SIG-M5 treated with dmso at 0.1 percent for 504 hours (cell line): Measurements from ENCODE around the gene NHERF1.
A peak's percentile ranks its signal among the peaks of the same experiment; 100 is the strongest.

Source experiments
- DNase-seq: peaks from one replicate; lab custom pipeline; 2025; ENCODE audit not compliant: unreplicated experiment; lab: John Stamatoyannopoulos, UW

Gene NHERF1

DNA sequence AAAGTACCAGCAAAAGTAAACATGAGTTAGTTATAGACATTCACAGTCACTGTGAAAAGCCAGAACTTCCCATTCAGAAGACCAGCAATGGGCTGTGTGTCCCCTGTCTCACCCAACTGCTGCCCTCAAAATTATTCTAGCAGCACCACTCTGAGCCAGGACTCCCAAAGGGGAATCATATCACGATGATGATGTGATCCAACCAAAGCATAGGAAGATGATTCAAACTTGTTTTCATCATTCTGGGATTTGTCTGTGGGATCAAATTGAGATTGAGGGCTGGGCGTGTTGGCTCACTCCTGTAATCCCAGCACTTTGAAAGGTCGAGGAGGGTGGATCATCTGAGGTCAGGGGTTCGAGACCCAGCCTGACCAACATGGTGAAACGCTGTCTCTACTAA is 34.1 kb downstream of the NHERF1 start:
- DNase-seq = no peak

DNA sequence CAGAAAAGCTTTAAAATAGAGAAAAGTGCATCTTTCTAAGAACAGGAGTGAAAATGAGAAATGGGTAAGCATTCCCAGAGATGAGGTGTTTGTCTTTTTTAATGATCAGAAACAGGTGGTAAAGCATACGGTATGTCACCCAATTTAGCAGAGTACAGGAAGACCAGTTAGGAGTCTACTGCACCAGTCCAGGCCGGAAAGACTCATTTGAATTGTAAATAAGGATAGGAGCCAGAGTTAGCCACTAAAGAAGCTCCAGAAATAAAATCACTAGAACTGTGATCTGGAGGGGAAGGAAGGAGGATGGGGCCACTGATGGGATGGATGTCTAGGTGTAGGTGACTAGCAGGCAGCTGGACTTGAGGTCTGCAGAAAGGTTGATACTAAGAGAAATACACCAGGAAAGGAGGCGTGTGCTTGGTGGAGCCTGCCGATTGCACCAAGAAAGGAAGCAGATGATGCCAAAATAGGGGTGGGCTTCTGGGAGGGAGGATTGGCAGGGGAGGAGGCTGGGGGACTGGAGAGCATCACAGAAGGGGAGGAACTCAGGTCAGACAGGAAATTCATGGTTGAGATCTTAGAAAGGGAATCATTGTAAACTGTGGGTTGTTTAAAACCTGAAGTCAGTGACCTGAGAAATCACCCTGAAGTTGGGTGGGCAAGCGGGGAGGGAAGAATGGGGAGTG is 35.8 kb downstream of the NHERF1 start:
- DNase-seq = no peak

DNA sequence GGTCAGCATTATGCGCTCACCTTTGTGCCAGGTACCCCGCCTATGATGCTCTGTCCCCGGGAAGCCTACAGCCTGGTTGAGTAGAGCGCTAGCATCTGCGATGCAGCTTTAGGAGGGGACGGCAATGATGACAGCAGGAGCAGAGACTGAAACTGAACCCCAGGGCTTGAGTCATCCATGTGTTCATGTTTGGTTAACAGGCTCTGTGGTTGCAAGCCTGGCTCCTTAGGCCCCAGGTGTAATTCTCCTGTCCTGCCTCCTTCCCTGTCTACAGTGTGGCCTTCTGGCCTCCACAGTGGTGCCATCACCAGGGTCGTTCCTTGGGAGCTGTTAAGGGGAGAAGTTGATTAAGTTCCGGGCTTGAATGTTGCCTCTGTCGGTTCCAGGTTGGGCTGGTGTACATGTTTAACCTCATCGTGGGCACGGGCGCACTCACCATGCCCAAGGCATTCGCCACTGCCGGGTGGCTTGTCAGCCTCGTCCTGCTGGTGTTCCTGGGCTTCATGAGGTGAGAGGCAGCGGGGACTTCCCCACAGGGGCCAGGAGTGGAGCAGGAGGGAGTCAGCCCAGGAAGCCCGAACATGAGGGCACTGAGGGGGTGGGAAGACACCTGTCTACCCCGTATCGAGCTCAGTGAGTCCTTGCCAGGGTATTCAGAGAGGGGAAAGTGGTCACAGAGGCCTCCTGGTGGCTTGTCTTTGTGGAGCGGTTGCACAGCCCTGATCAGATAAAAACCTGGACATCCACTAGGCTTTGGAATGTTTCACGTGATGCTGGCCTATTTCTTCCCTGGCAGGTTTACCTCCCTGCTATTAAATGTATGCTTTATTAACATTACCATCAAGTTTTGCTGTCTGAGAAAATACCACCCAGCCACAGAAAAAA is 36.9 kb downstream of the NHERF1 start:
- DNase-seq = peak; percentile 16

DNA sequence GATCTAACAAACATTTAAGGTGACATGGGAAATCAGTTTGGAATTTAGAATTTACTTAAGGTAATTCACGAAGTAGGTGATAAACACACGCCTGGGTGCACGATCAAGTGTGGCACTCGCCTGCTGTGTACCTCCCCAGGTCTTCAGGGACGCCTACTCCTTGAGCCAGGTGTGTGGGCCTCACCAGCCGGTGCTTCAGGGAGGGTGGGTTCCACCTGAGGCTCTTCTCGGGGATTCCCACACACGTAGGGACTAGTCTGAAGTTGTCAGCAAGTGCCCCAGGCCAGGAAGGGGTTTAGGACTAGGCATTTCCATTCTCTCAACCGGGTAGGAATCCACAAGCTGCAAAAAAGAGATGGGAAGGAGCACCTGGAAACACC is 37.5 kb downstream of the NHERF1 start:
- DNase-seq = no peak

DNA sequence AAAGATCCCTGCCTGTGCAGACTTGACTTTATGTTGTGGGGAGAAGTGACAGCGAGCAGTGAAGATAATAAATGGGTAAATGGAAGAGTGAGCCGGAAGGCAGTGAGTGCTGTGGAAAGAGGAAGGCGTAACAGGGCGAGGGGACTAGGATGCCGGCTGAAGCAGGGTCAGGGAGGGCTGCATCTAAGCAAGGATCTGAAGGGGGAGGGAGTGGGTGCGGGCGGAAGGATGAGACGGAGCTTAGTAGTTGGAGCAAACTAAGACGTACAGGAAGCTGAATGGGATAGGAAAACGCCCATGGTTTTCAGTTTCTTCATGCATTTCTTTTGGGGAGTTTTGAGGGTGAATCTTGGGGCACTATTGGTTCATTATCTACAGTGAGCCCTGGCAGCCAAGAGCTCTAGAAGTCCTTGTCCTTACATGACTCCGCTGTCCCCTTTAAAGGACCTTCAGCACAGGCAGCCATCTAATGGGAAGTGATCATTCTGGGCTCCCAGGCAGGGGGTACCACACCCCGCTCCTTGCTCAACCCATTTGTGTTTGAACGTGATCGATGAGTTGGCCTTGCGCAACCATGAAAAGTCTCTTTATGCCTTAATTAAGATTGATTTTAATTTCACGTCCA is 38.1 kb downstream of the NHERF1 start:
- peak; percentile 80 for DNase-seq

DNA sequence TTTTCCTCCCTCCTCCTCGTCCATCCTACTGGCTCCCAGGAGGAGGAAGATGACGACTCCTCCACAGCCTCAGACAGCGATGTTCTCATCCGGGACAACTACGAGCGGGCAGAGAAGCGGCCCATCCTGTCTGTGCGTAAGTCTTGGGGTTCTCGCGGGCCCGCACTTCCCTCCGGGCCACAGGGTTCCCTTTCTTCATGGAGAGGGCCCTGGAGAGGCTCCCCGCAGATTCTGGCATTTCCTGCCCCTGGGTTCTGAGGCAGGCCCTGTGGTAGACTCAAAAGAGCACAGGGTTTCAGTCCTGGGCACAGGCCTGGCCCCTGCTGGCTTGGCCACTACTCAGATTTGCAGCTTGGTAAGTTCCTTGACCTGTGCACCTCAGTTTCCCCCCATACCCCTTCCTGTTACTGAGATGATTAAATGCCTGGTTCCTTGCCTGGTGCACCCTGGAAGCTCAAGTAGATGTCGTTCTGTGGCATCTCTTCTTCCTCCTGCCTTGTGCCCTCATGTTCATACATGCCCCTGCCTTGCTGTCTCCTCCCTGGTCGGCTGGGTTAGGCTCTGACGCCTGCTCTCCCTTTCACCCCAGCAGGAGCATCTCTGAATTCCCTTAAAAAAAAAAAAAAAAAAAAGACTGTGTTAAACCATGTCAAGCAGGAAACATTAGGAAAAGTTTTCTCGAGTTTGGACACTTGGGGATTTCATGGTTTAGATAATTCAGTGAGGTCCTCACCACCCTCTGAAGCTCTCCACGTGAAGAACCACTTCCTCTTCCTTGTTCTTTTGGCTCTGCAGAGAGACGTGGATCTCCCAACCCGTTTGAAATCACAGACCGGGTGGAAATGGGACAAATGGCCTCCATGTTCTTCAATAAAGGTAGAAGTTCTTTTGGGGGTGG is 42.0 kb downstream of the NHERF1 start:
- peak; percentile 47 for DNase-seq

DNA sequence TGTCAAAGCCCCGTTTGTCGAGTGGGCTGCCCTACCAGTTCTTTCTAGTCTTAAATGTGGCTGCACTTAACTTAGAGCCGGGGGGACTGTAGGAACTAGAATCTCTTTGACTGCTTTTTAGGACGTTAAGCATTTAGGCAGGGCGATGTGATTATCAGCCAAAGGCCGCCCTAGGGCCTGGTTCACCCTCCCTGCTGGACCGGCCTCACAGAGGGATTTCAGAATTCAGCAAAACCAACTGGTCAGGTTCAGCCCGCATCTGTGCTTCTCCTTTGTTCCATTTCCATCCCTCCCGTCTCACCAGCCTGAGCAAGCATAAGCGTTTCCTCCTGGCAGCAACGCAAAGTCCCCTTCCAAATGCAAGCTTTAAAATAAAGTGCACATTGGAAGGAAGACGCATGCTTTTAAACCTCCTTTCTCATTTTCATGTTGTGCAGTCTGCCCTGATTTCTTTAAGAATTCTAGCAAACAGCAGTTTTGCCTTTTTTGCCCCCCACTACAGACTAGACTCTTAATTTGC is 44.2 kb downstream of the NHERF1 start:
- no peak for DNase-seq

DNA sequence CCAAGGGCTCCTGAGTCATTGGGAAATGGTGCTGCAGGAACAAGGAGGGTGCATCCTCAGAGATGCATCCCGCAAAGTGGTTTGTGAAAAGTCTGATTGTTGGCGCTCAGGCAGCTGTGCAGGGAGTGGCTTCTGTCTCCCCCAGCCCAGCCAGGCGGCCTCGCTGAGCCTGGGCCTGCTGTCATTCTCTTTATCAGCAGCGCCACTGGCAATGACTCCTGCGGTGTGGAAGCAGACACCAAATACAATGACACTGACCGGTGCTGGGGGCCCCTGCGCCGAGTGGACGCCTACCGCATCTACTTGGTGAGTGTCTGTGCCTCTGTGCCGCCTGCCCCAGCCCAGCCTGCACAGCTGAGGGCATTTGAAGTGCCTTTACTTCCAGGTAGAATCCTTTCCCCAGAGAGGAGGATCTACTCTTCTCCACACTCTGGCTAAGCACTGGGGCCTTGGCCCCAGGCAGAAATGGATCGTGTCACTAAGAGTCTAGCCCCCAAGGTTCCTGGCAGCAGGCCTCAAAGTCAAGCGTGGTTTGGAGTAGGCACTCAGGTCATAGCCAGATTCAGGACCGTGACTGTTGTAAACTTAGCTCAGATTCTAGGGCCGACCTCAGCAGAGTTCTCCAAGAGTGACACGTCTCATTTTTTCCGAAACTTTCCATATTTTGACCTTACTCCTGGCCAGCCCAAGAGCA is 47.0 kb downstream of the NHERF1 start:
- DNase-seq = no peak

DNA sequence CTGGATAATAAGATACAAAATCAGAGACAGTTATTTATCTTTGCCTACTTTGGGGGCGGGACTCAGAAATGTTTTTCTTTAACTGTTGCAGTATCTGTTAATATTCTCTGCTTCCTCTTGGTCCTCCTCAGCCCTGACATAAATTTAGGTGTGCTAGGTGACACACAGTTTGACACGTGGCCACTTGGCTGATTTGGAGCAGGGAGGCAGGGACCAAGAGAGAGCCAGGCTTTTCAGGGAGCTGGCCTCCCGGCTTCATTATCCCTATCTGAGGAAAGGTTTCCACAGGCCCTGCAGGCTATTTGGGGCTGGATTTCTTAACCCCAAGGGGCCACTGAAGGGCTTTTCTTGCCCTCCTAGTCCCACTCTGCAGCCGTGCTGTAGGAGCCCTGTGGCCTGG is 47.8 kb downstream of the NHERF1 start:
- no peak for DNase-seq

DNA sequence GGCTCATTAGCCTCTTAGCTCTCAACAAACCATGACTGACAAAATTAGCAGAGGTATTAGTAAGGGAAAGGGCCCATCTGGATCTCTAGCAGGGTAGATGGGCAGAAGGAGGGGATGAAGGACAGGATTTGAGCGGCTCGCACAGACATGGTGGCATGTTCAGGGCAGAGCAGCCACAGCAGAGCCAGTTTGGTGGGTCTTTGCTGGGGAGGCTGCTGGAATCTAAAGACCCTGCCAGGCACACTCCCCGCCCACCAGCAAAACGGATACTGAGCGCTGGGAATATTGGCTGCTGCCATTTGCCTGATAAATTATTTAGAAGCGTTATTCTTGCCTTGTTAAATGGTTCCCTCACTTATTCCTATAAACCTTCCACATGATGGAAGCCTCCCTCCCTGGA is 48.4 kb downstream of the NHERF1 start:
- no peak for DNase-seq

DNA sequence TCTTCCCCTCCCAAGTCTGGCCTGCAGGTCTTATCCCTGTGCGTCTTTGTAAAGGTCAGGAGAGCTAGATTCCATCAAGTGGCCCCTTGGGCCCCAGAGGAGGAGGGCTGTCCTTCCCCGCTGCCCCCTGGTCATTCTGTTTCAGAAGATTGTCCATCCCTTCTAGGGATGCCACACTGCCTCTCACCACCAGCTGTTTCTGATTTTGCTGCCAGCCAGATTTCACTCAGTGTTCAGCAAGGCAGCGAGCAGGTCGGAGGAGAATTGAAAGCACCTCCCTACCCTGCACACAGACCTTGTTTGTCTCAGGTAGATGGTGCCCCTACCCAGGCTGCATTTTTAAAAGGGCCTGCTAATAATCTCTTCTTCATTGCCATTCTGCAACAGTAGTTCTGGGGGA is 49.4 kb downstream of the NHERF1 start:
- DNase-seq = no peak

DNA sequence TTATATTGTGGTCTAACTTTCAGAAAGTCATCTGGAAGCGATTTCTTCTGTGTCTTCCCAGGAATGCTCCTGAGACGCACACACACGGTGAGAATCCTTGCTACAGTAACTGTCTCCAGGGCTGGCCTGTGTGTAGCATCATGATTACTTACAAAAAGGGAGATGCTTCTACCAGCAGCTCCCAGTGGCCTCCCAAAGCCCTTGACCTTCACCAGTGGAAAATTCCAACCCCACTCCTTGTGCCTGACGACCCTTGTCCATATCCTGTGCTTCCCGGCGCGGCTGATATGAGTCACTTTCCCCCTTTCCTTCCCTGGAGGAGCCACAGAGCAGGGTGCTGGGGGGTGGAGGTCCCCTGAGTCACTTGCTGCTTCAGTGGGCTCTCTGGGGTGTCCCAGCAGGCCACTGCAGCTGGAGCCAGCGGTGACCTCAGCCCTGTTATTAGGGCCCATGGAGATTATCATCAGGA is 49.8 kb downstream of the NHERF1 start:
- DNase-seq = no peak

DNA sequence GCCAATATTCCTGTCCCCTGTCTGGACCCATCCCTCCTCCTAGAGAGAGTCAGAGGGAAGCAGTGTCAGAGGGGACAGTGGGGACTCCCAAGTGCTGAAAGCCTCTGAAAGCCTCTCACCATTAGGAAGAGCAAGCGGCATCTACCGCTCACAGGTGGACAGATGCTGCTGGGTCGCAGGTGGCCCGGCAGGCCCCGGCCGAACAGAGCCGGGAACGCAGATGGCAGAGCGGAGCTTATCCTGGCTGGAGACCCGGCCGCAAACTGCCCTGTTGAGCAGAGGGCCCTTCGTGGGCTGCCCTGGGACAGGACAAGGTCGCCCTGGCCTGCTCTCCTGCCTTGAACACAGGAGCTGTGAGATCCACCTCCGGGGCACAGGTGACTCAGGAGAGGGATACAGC is 50.7 kb downstream of the NHERF1 start:
- DNase-seq = no peak

DNA sequence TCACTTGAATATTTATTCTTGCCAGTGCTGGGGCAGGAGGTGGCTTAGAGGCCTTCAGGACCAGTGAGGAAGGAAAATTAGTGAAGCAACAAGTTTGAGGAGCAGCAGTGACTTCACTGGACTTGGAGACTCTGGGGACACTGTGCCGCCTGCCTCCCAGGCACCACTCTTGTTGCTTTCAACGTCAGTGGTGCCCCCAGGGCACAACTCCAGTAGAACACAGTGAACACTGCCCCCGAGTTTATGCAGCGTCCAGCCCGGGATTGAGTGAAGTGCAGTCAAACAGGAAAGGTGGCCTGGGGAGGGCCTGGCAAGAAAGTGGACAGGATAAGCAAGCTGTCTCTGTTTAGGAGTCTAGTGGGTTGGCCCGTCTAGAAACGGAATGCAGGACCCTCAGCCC is 52.1 kb downstream of the NHERF1 start:
- no peak for DNase-seq

DNA sequence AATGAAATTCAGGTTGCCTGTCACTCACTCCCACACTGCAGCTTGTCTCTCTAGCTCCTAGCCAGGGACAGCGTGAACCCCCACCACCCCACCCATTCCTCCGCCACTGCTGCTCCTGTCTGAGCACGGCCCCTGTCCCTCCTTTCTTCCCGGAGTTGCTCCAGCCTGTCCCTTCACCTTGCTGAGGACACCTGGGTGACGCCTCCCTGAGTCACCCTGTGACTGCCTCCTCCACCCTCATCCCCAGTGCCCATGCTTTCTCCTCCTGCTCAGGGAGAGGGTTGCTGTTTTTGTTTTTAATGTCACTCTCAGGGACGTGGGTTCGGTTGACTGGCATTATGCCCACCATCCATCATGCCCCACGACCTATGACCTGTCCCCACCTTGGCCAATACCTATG is 53.5 kb downstream of the NHERF1 start:
- no peak for DNase-seq

DNA sequence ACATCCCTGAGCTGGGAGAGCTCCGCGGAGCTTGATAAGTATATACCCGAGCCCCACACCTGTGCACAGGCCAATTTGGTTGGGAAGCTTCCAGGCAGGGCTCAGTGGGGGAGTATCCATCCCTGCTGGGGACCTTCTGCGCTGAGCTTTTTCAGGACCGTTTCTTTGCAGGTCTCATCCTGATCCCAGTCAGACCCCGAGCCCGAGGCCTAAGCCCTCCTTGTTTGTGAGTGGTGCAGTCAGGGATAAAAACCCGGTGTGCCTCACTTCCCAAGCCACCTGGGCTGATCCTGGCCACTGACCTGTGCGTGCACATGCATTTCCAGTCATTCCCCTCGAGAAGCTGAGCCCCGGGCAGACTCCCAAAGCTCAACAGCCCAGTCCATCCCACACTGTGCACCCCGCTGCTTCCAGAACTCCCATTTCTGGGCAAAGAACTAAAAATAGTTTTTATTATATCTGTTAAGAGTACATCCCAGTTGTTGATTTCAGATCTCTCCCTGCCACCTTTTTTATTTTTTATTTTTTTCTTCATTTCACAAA is 55.0 kb downstream of the NHERF1 start:
- DNase-seq = no peak

DNA sequence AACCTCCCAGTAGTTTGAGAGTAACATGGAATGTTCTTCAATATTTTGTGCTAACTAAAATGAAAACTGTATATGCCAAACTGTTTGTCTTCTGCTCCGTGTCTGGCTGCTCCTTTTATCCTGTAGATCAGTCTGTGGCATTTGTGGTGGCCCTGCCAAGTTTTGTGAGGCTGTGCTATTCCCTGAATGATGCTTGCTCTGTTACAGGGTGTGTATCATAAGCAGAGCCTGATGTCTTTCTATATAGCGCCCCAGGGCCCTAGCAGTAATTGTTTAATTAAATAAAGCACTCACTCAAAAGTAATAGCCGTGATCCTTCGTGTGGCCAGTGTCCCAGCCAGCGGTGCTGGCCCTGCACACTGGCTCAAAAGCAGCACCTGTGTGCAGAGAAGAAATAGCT is 55.5 kb downstream of the NHERF1 start:
- no peak for DNase-seq

DNA sequence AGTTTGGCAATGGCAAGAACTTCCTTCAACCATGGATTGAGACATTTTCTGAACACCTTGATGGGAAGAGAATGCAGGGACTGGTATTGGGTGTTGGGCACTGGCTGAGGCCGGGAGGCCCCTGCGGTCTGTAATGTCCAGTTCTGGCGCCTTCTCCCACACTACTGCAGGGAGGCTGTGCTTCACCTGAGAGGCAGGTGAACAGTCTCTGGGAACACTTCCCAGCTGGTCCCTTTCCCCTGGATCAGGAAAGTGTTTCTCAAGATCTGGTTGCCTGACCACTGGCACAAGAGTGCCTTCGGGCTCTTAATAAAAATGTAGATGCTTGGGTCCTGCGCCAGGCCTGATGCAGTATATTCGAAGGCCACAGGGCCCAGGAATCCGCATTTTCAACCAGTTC is 56.3 kb downstream of the NHERF1 start:
- DNase-seq = no peak

DNA sequence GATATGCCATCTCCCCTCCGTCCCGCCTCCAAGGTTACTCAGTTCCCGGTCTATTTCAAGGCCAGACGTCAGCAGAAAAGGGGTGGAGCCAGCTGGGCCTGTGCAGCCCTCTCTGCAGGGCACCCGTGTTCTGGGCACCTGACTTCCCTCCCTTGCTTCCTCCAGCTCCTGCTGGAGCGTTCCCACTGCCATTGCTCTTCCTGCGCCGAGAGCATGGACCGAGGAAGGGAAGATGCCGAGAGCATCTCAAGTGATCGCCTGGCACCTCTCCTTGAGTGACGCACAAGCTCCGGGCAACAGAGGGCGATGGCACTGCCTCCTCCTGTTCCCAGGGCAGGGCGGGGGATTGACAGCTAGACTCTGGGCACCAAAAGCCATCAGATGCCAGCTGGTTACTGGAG is 57.2 kb downstream of the NHERF1 start:
- DNase-seq = no peak

DNA sequence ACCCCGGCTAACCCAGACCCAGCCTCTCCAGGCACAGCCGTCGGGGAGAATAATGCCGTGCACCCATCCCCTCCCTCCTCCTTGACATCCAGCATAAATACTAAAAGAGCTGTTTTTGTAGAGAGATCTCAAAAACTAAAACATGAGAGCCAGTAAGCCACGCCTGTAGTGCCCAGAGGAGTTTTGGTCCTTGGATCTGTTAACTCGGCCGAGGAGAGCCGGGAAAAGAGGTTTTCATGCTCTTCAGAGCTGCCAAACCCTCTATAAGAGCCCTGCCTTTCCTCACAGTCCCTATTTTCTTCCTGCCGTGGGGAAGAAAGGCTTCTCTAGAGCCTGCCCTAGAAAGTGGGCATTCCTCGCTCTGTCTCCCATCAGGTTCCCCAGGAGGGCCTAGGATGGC is 57.9 kb downstream of the NHERF1 start:
- no peak for DNase-seq
